A549 (cell line): ENCODE results near the gene BICC1. TPM values are rescaled to one million over a fixed set of nuclear protein-coding genes. Genes with fewer than 3 reads are reported as not detected.

Experiments
- ATAC-seq, 2 experiments: fragments of 200-7000 bp in 1 of 2; fragments of >200 bp in 1 of 2; cut with Nextera tagmentation in 1 of 2; cut with Tn5 transposase in 1 of 2; 3 replicates each; pipeline versions ENCODE4 v1.8.0 to v1.9.1; 2018 to 2020; ENCODE audit warnings: mild to moderate bottlenecking in 1 of 2, moderate library complexity in 1 of 2
- CTCF ChIA-PET: fragments of 300-600 bp; sonication (Branson Sonifier 250); formaldehyde crosslinking; extraction: SDS; loops from one replicate; lab custom pipeline; 2021; ENCODE audit warnings: antibody characterized with exemption, inconsistent platforms; lab: Yijun Ruan, JAX
- POLR2A ChIA-PET: fragments of 350-600 bp; formaldehyde crosslinking; extraction: SDS; loops from one replicate; lab custom pipeline; 2021; ENCODE audit warnings: antibody characterized with exemption, inconsistent platforms; lab: Yijun Ruan, JAX
- DNase-seq, 2 experiments: peaks; one replicate each; pipeline versions ENCODE4 v3.0.0 to v3.0.0-alpha.2; 2011 to 2016; ENCODE audit warnings: low read depth in 1 of 2, low spot score in 1 of 2
- FAIRE-seq: peaks from 2 replicates; lab custom pipeline; 2011; peaks lifted over from hg19 to GRCh38; lab: Jason Lieb, UNC
- H3K27ac ChIP-seq, 2 experiments: fragments of >200 bp; sonication (Bioruptor Twin); formaldehyde crosslinking; 3 replicates each; pipeline ENCODE4 v1.5.1; 2016 to 2017
- H3K4me1 ChIP-seq: fragments of >200 bp; sonication (Bioruptor Twin); formaldehyde crosslinking; 3 replicates; pipeline ENCODE4 v1.6.1; 2016
- H3K4me2 ChIP-seq: fragments of >200 bp; sonication (Bioruptor Twin); formaldehyde crosslinking; 3 replicates; pipeline ENCODE4 v1.6.1; 2016
- H3K4me3 ChIP-seq: fragments of >200 bp; sonication (Bioruptor Twin); formaldehyde crosslinking; 3 replicates; pipeline ENCODE4 v1.5.1; 2016
- H3K9me3 ChIP-seq: fragments of >200 bp; sonication (Bioruptor Twin); formaldehyde crosslinking; 3 replicates; pipeline ENCODE4 v1.6.1; 2016
- ATOH8 ChIP-seq: fragments of 250-450 bp; sonication (Bioruptor Pico); IDR thresholded peaks from 2 replicates; pipeline ENCODE4 v1.5.0; 2020; ENCODE audit warnings: low read depth, mild to moderate bottlenecking, moderate library complexity
- BCL3 ChIP-seq: fragments of >200 bp; sonication (Bioruptor Twin); formaldehyde crosslinking; IDR thresholded peaks from 3 replicates; pipeline ENCODE4 v1.6.1; 2016
- BHLHE40 ChIP-seq: IDR thresholded peaks from 2 replicates; pipeline ENCODE4 v1.6.1; 2012; ENCODE audit warnings: low read depth, low read length, inconsistent platforms
- CEBPB ChIP-seq, 2 experiments: fragments of >200 bp in 1 of 2; sonication (Bioruptor Twin) in 1 of 2; formaldehyde crosslinking in 1 of 2; IDR thresholded peaks; 2 replicates each; pipeline ENCODE4 v1.6.1; 2012 to 2016
- CHD2 ChIP-seq: fragments of 150-350 bp; IDR thresholded peaks from 2 replicates; pipeline ENCODE4 v1.6.1; 2014; ENCODE audit warnings: low read length; ENCODE audit not compliant: partially characterized antibody
- E2F6 ChIP-seq: IDR thresholded peaks from 2 replicates; pipeline ENCODE4 v1.6.1; 2012; ENCODE audit warnings: low read depth, borderline replicate concordance
- EP300 ChIP-seq, 2 experiments: fragments of >200 bp; sonication (Bioruptor Twin); formaldehyde crosslinking; IDR thresholded peaks; 2 replicates in 1 of 2; 3 replicates in 1 of 2; pipeline ENCODE4 v1.6.1; 2016 to 2017
- FOSL2 ChIP-seq, 2 experiments: fragments of 450-650 bp in 1 of 2; fragments of >200 bp in 1 of 2; sonication (Bioruptor Twin) in 1 of 2; formaldehyde crosslinking; IDR thresholded peaks; 2 replicates each; pipeline versions ENCODE4 v1.5.0 to v1.6.1; 2016 to 2020; ENCODE audit warnings: mild to moderate bottlenecking in 1 of 2, moderate library complexity in 1 of 2
- HES2 ChIP-seq: fragments of >200 bp; sonication (Bioruptor Twin); formaldehyde crosslinking; IDR thresholded peaks from 2 replicates; pipeline ENCODE4 v1.6.1; 2016
- HEYL ChIP-seq: fragments of 250-450 bp; sonication (Bioruptor Pico); IDR thresholded peaks from 2 replicates; pipeline ENCODE4 v1.8.0; 2021; ENCODE audit warnings: mild to moderate bottlenecking, moderate library complexity
- HMGXB4 ChIP-seq: fragments of 250-450 bp; sonication (Bioruptor Pico); IDR thresholded peaks from 2 replicates; pipeline ENCODE4 v1.5.0; 2021; ENCODE audit warnings: mild to moderate bottlenecking, moderate library complexity, borderline replicate concordance
- HOXA7 ChIP-seq: fragments of 250-450 bp; sonication (Bioruptor Pico); IDR thresholded peaks from 2 replicates; pipeline ENCODE4 v1.5.0; 2020; ENCODE audit warnings: mild to moderate bottlenecking, moderate library complexity
- HOXB5 ChIP-seq: fragments of 250-450 bp; sonication (Bioruptor Pico); IDR thresholded peaks from 2 replicates; pipeline ENCODE4 v1.5.0; 2020; ENCODE audit warnings: mild to moderate bottlenecking, moderate library complexity
- JUN ChIP-seq, 2 experiments: fragments of >200 bp; sonication (Bioruptor Twin); formaldehyde crosslinking; IDR thresholded peaks; 2 replicates in 1 of 2; 3 replicates in 1 of 2; pipeline ENCODE4 v1.6.1; 2016 to 2017
- JUNB ChIP-seq: fragments of >200 bp; sonication (Bioruptor Twin); formaldehyde crosslinking; IDR thresholded peaks from 2 replicates; pipeline ENCODE4 v1.6.1; 2016
- KDM1A ChIP-seq: fragments of 200-600 bp; sonication (generic); IDR thresholded peaks from 2 replicates; pipeline ENCODE4 v1.6.1; 2016; ENCODE audit warnings: low read depth, mild to moderate bottlenecking
- MYC ChIP-seq: IDR thresholded peaks from 2 replicates; pipeline ENCODE4 v1.6.1; 2012; ENCODE audit warnings: mild to moderate bottlenecking, inconsistent platforms, low read length, improper control_type of control experiment, borderline replicate concordance
- NFE2L2 ChIP-seq: fragments of 150-350 bp; conservative IDR thresholded peaks from 2 replicates; pipeline ENCODE4 v1.6.1; 2014; ENCODE audit warnings: low read length
- NPAS2 ChIP-seq: fragments of 250-450 bp; sonication (Bioruptor Pico); IDR thresholded peaks from 2 replicates; pipeline ENCODE4 v1.8.0; 2022; ENCODE audit warnings: mild to moderate bottlenecking, moderate library complexity, borderline replicate concordance
- NR3C1 ChIP-seq: fragments of >200 bp; sonication (Bioruptor Twin); formaldehyde crosslinking; IDR thresholded peaks from 3 replicates; pipeline ENCODE4 v1.6.1; 2017
- PHF8 ChIP-seq: fragments of 200-600 bp; sonication (generic); IDR thresholded peaks from 2 replicates; pipeline ENCODE4 v1.6.1; 2016; ENCODE audit warnings: low read depth, mild to moderate bottlenecking, antibody characterized with exemption, moderate library complexity, borderline replicate concordance
- RAD21 ChIP-seq, 2 experiments: fragments of >200 bp in 1 of 2; sonication (Bioruptor Twin) in 1 of 2; formaldehyde crosslinking in 1 of 2; IDR thresholded peaks in 1 of 2; conservative IDR thresholded peaks in 1 of 2; 2 replicates in 1 of 2; 3 replicates in 1 of 2; pipeline ENCODE4 v1.6.1; 2012 to 2018; ENCODE audit warnings: inconsistent platforms in 1 of 2
- SMC3 ChIP-seq: fragments of >200 bp; sonication (Bioruptor Twin); formaldehyde crosslinking; IDR thresholded peaks from 3 replicates; pipeline ENCODE4 v1.6.1; 2018; ENCODE audit warnings: inconsistent platforms
- TP53 ChIP-seq: fragments of 250-450 bp; sonication (Bioruptor Pico); IDR thresholded peaks from 2 replicates; pipeline ENCODE4 v1.5.0; 2021; ENCODE audit warnings: mild to moderate bottlenecking, moderate library complexity
- USF2 ChIP-seq: fragments of 450-650 bp; IDR thresholded peaks from 2 replicates; pipeline ENCODE4 v1.6.1; 2014; ENCODE audit warnings: antibody characterized with exemption
- ZFP36 ChIP-seq: fragments of 450-650 bp; IDR thresholded peaks from 2 replicates; pipeline ENCODE4 v1.6.1; 2014; ENCODE audit warnings: borderline replicate concordance; ENCODE audit not compliant: partially characterized antibody
- WGBS: methylation state at CpG from one replicate; pipeline ENCODE4 v1.1.6; 2017; ENCODE audit errors: missing lambda C conversion rate; 5-methylcytosine and 5-hydroxymethylcytosine counted together
- polyA plus RNA-seq, 4 experiments: library from polyadenylated mRNA; depleted of rRNA in 3 of 4; stranded (reverse); fragments of >200 nt; fragmentation: RNase III in 1 of 4; extraction: RNeasy Plus Mini Kit Qiagen cat#74134 plus additional on column Dnase treatment in 1 of 4; gene quantifications; 2 replicates in 3 of 4; 3 replicates in 1 of 4; pipeline ENCODE4 v1.2.3, GENCODE V29; 2011 to 2017

BICC1 gene
- polyA plus RNA-seq, 2 of the 4 experiments (the other 2 are of a cell fraction), result 36.9 to 56.8 TPM

- Histone ChIP-seq H3K4me2 (no peak overlapping the region), H3K27ac (peak overlapping the region; percentile 45 to 56; a peak in 4 of 6 replicates), H3K9me3 (no peaks in the 10 kb centered on the region), H3K4me3 (no peak overlapping the region), H3K4me1 (peaks cover 56% of the 10 kb centered on the region)
- TF ChIP-seq HMGXB4 (CRISPR knock-in tag) (no peak), KDM1A (no peak), HOXA7 (CRISPR knock-in tag) (no peak), RAD21 (conservative IDR thresholded peaks at IDR 0.05 in 1 of 2, IDR thresholded peaks at IDR 0.05 in 1 of 2) (no peak), NPAS2 (CRISPR knock-in tag) (no peak)
- DNase-seq (no peak), ATAC-seq (no peak), FAIRE-seq (no peak)
- 87% methylated on average over 7 of the region's 7 CpGs for WGBS
- CTCF ChIA-PET, result no interaction called here
- POLR2A ChIA-PET, result no interaction called here
Measured at GRCh38 chr10:58621379-58622077, 108.9 kb downstream of the BICC1 start.

GRCh38 chr10:58622246-58622645, 109.6 kb downstream of the BICC1 start:
- H3K4me2 ChIP-seq, result no peak overlapping the region
- FAIRE-seq (no peak), DNase-seq (no peak), ATAC-seq (no peak)
- H3K9me3 ChIP-seq, result no peaks in the 10 kb centered on the region
- H3K4me3 ChIP-seq, result no peak overlapping the region
- ChIA-PET CTCF (interaction anchor here (1.1 kb wide), 1 partner anchor 44 kb away, joined by 3 read pairs; no protein-coding TSS in a partner anchor), POLR2A (no interaction called here)
- TF ChIP-seq HES2, result no peak
- no peak for TF ChIP-seq FOSL2 (IDR thresholded peaks at IDR 0.05)
- TF ChIP-seq FOSL2 (CRISPR knock-in tag; IDR thresholded peaks at IDR 0.05), result no peak
- TF ChIP-seq JUN (IDR thresholded peaks at IDR 0.05), result no peak
- no peak for TF ChIP-seq ATOH8
- no peak for TF ChIP-seq NR3C1
- TF ChIP-seq SMC3, result no peak
- no peak for TF ChIP-seq USF2
- TF ChIP-seq ZFP36, result no peak
- TF ChIP-seq MYC, result no peak
- TF ChIP-seq HEYL (CRISPR knock-in tag), result no peak
- WGBS, result 89% methylated on average over 1 of the region's 1 CpG
- peak overlapping the region; percentile 25 to 48; a peak in 3 of 6 replicates for H3K27ac ChIP-seq
- peaks cover 56% of the 10 kb centered on the region for H3K4me1 ChIP-seq

GRCh38 chr10:58625070-58625469, 112.4 kb downstream of the BICC1 start:
- Histone ChIP-seq H3K4me3 (no peak overlapping the region), H3K9me3 (0 out of 3 replicates have a peak, but pooled peaks cover 4% of the 10 kb centered on the region), H3K4me2 (peak overlapping the region; percentile 20), H3K27ac (peak overlapping the region; percentile 59 to 82), H3K4me1 (peaks cover 44% of the 10 kb centered on the region)
- peak; percentile 57 to 72; a peak in 5 of 6 replicates for ATAC-seq
- CTCF ChIA-PET, result interaction anchor here (0.7 kb wide), 1 partner anchor 16 kb away, joined by 4 read pairs; no protein-coding TSS in a partner anchor
- POLR2A ChIA-PET, result interaction anchor here (1.4 kb wide), 1 partner anchor 13 kb away, joined by 4 read pairs; no protein-coding TSS in a partner anchor
- peak in 1 of 2 experiments; percentile 53 for DNase-seq
- FAIRE-seq, result no peak
- 53% methylated on average over 3 of the region's 3 CpGs for WGBS
- no peak for TF ChIP-seq CHD2
- TF ChIP-seq HEYL (CRISPR knock-in tag), result no peak
- no peak for TF ChIP-seq BCL3
- no peak for TF ChIP-seq BHLHE40
- peak in 1 of 2 experiments; percentile 48; a peak in 1 of 5 replicates for TF ChIP-seq JUN (IDR thresholded peaks at IDR 0.05)
- TF ChIP-seq CEBPB (IDR thresholded peaks at IDR 0.05), result peak in 1 of 2 experiments; percentile 28; a peak in 1 of 4 replicates
- TF ChIP-seq EP300 (IDR thresholded peaks at IDR 0.05), result peak in 1 of 2 experiments; percentile 70; a peak in 2 of 5 replicates
- no peak for TF ChIP-seq TP53 (CRISPR knock-in tag)
- TF ChIP-seq FOSL2 (IDR thresholded peaks at IDR 0.05), result peak; percentile 60
- peak; percentile 72 for TF ChIP-seq FOSL2 (CRISPR knock-in tag; IDR thresholded peaks at IDR 0.05)
- TF ChIP-seq NFE2L2, result no peak
- TF ChIP-seq PHF8, result no peak
- no peak for TF ChIP-seq MYC
- TF ChIP-seq HOXB5, result no peak
- TF ChIP-seq HOXA7 (CRISPR knock-in tag), result no peak
- peak; percentile 82 for TF ChIP-seq JUNB
- no peak for TF ChIP-seq E2F6
